Mesodermal cell (in vitro differentiated cells): ENCODE data around the gene THRB.

ENCODE experiments used
- H3K27ac ChIP-seq: 2 replicates; pipeline ENCODE4 v1.7.0; 2013; ENCODE audit warnings: mild to moderate bottlenecking, low read depth, low read length, moderate library complexity; ENCODE audit not compliant: severe bottlenecking
- H3K36me3 ChIP-seq: 2 replicates; pipeline ENCODE4 v1.7.1; 2013; ENCODE audit warnings: mild to moderate bottlenecking, low read length, moderate library complexity; ENCODE audit not compliant: control insufficient read depth, insufficient read depth
- H3K4me1 ChIP-seq: one replicate; pipeline ENCODE4 v1.7.1; 2013; ENCODE audit warnings: mild to moderate bottlenecking, low read length; ENCODE audit not compliant: insufficient read depth, control insufficient read depth, poor library complexity, severe bottlenecking
- H3K4me3 ChIP-seq: 2 replicates; pipeline ENCODE4 v1.7.0; 2013; ENCODE audit warnings: low read length, control low read depth, mild to moderate bottlenecking; ENCODE audit not compliant: insufficient read depth, poor library complexity, severe bottlenecking; ENCODE audit errors: extremely low read depth
- H3K9me3 ChIP-seq: 2 replicates; pipeline ENCODE4 v1.7.1; 2013; ENCODE audit warnings: mild to moderate bottlenecking, low read length, moderate library complexity; ENCODE audit not compliant: control insufficient read depth
- WGBS, 2 experiments: methylation state at CpG; one replicate each; pipeline ENCODE4 v1.1.5; 2013; ENCODE audit warnings: missing lambda C conversion rate in 2 of 2; ENCODE audit not compliant: insufficient coverage in 2 of 2; 5-methylcytosine and 5-hydroxymethylcytosine counted together

THRB gene

GRCh38 chr3:24446032-24446431 is 48.6 kb downstream of the THRB start:
- no peak overlapping the region for H3K4me3 ChIP-seq
- WGBS, 2 experiments, result 83 to 91% methylated on average over 1 of the region's 1 CpG
- H3K4me1 ChIP-seq, result no peaks in the 10 kb centered on the region
- no peaks in the 10 kb centered on the region for H3K36me3 ChIP-seq
- no peaks in the 10 kb centered on the region for H3K9me3 ChIP-seq
- no peak overlapping the region for H3K27ac ChIP-seq

GRCh38 chr3:24443476-24443875 is 51.2 kb downstream of the THRB start:
- Histone ChIP-seq H3K27ac (no peak overlapping the region), H3K9me3 (no peaks in the 10 kb centered on the region)
- no CpG with 5 or more reads among the region's 1 CpG for WGBS, 2 experiments

GRCh38 chr3:24440760-24441464 is 53.7 kb downstream of the THRB start:
- H3K36me3 ChIP-seq, result no peaks in the 10 kb centered on the region
- 71 to 100% methylated on average over 3 of the region's 3 CpGs for WGBS, 2 experiments
- H3K27ac ChIP-seq, result no peak overlapping the region
- no peak overlapping the region for H3K4me3 ChIP-seq
- H3K4me1 ChIP-seq, result no peaks in the 10 kb centered on the region
- no peaks in the 10 kb centered on the region for H3K9me3 ChIP-seq

More at GRCh38 chr3:24443476-24443875, 51.2 kb downstream of the THRB start:
- Histone ChIP-seq H3K36me3 (no peaks in the 10 kb centered on the region), H3K4me1 (no peaks in the 10 kb centered on the region), H3K4me3 (no peak overlapping the region)

- 93% methylated on average over 3 of the region's 4 CpGs; no CpG with 5 or more reads in 1 of the 2 experiments for WGBS, 2 experiments
- no peak overlapping the region for H3K4me3 ChIP-seq
These were observed 55.6 kb downstream of the THRB start for GRCh38 chr3:24439021-24439420.

GRCh38 chr3:24437326-24437725 is 57.3 kb downstream of the THRB start:
- Histone ChIP-seq H3K4me1 (no peaks in the 10 kb centered on the region), H3K4me3 (no peak overlapping the region), H3K9me3 (no peaks in the 10 kb centered on the region), H3K27ac (no peak overlapping the region), H3K36me3 (no peaks in the 10 kb centered on the region)
- no CpG with 5 or more reads among the region's 2 CpGs for WGBS, 2 experiments

More at GRCh38 chr3:24439021-24439420, 55.6 kb downstream of the THRB start:
- no peaks in the 10 kb centered on the region for H3K36me3 ChIP-seq
- H3K27ac ChIP-seq, result no peak overlapping the region
- H3K4me1 ChIP-seq, result no peaks in the 10 kb centered on the region
- no peaks in the 10 kb centered on the region for H3K9me3 ChIP-seq

GRCh38 chr3:24435584-24435983 is 59.1 kb downstream of the THRB start:
- WGBS, 2 experiments, result 92 to 97% methylated on average over 4 of the region's 5 CpGs
- H3K4me1 ChIP-seq, result no peaks in the 10 kb centered on the region
- H3K9me3 ChIP-seq, result no peaks in the 10 kb centered on the region
- H3K4me3 ChIP-seq, result no peak overlapping the region
- H3K36me3 ChIP-seq, result no peaks in the 10 kb centered on the region
- no peak overlapping the region for H3K27ac ChIP-seq

GRCh38 chr3:24434651-24435050 is 60.0 kb downstream of the THRB start:
- Histone ChIP-seq H3K9me3 (no peaks in the 10 kb centered on the region), H3K36me3 (no peaks in the 10 kb centered on the region), H3K4me3 (no peak overlapping the region), H3K27ac (no peak overlapping the region), H3K4me1 (no peaks in the 10 kb centered on the region)
- WGBS, 2 experiments, result 100% methylated on average over 1 of the region's 1 CpG; no CpG with 5 or more reads in 1 of the 2 experiments

GRCh38 chr3:24433838-24434591 is 60.6 kb downstream of the THRB start:
- H3K27ac ChIP-seq, result no peak overlapping the region
- no peaks in the 10 kb centered on the region for H3K36me3 ChIP-seq
- no peak overlapping the region for H3K4me3 ChIP-seq
- WGBS, 2 experiments, result 92 to 94% methylated on average over 2 to 4 of the region's 5 CpGs
- H3K4me1 ChIP-seq, result no peaks in the 10 kb centered on the region
- H3K9me3 ChIP-seq, result no peaks in the 10 kb centered on the region

GRCh38 chr3:24432989-24433388 is 61.7 kb downstream of the THRB start:
- Histone ChIP-seq H3K27ac (no peak overlapping the region), H3K4me1 (no peaks in the 10 kb centered on the region), H3K9me3 (no peaks in the 10 kb centered on the region), H3K4me3 (no peak overlapping the region), H3K36me3 (no peaks in the 10 kb centered on the region)

GRCh38 chr3:24428481-24428880 is 66.2 kb downstream of the THRB start:
- no peaks in the 10 kb centered on the region for H3K4me1 ChIP-seq
- WGBS, 2 experiments, result 85 to 94% methylated on average over 2 of the region's 2 CpGs
- H3K36me3 ChIP-seq, result no peaks in the 10 kb centered on the region
- no peaks in the 10 kb centered on the region for H3K9me3 ChIP-seq
- H3K4me3 ChIP-seq, result no peak overlapping the region
- no peak overlapping the region for H3K27ac ChIP-seq

- Histone ChIP-seq H3K27ac (no peak overlapping the region), H3K4me3 (no peak overlapping the region), H3K4me1 (no peaks in the 10 kb centered on the region), H3K9me3 (no peaks in the 10 kb centered on the region), H3K36me3 (no peaks in the 10 kb centered on the region)
- no CpG with 5 or more reads among the region's 2 CpGs for WGBS, 2 experiments
These were observed 67.8 kb downstream of the THRB start for GRCh38 chr3:24426896-24427295.
